Endothelial cell of umbilical vein (primary cell): ENCODE measurements around the gene CCND1. TPM values are rescaled to one million over a fixed set of nuclear protein-coding genes. Genes with fewer than 3 reads are reported as not detected.

ENCODE experiments used
- BruUV-seq: library from RNA; stranded (reverse); fragments of 400-500 nt; replicated peaks from 2 replicates; lab custom pipeline; 2021; lab: Mats Ljungman, UMichigan
- CTCF ChIA-PET: fragments of 300-600, 350-600 bp; sonication (Branson Sonifier 250); formaldehyde crosslinking; loops from one replicate; lab custom pipeline; 2021; ENCODE audit warnings: antibody characterized with exemption, inconsistent platforms; lab: Charles Lee
- POLR2A ChIA-PET: fragments of 300-600, 350-600 bp; sonication (Branson Sonifier 250); formaldehyde crosslinking; loops from one replicate; lab custom pipeline; 2021; ENCODE audit warnings: antibody characterized with exemption, inconsistent platforms; lab: Charles Lee
- DNase-seq: peaks from one replicate; pipeline ENCODE4 v3.0.0-alpha.2; 2011; ENCODE audit warnings: low read depth, low spot score
- FAIRE-seq: peaks from 2 replicates; lab custom pipeline; 2011; peaks lifted over from hg19 to GRCh38; lab: Jason Lieb, UNC
- H2AFZ ChIP-seq: 2 replicates; pipeline ENCODE4 v1.6.0; 2012; ENCODE audit warnings: low read depth, low read length, control low read depth, inconsistent platforms
- H3K27ac ChIP-seq: 2 replicates; pipeline ENCODE4 v1.5.1; 2011; ENCODE audit warnings: low read depth, mild to moderate bottlenecking, control low read depth, low read length, moderate library complexity; ENCODE audit not compliant: insufficient read depth
- H3K27me3 ChIP-seq, 2 experiments: 2 replicates each; pipeline versions ENCODE4 v1.6.0 to v1.6.1; 2011; ENCODE audit warnings: low read length in 2 of 2, mixed read lengths in 1 of 2; ENCODE audit not compliant: control insufficient read depth in 2 of 2, insufficient read depth in 2 of 2
- H3K36me3 ChIP-seq, 2 experiments: 2 replicates in 1 of 2; 3 replicates in 1 of 2; pipeline ENCODE4 v1.5.1; 2011; ENCODE audit warnings: low read length in 2 of 2, mild to moderate bottlenecking in 1 of 2, moderate library complexity in 1 of 2; ENCODE audit not compliant: control insufficient read depth in 2 of 2, insufficient read depth in 2 of 2; ENCODE audit errors: extremely low read depth in 1 of 2
- H3K4me1 ChIP-seq: 3 replicates; pipeline ENCODE4 v1.5.1; 2011; ENCODE audit warnings: mild to moderate bottlenecking, low read length; ENCODE audit not compliant: control insufficient read depth, insufficient read depth; ENCODE audit errors: extremely low read depth
- H3K4me2 ChIP-seq: 2 replicates; pipeline ENCODE4 v1.6.1; 2011; ENCODE audit warnings: low read length, control low read depth, mixed read lengths; ENCODE audit not compliant: insufficient read depth
- H3K4me3 ChIP-seq, 3 experiments: fragments of 200-600 bp in 1 of 3; sonication (generic), shearing (Covaris generic) in 1 of 3; replicated peaks in 1 of 3; 2 replicates each; pipeline ENCODE4 v1.5.1; 2011 to 2016; ENCODE audit warnings: control low read depth in 3 of 3, low read length in 3 of 3, mild to moderate bottlenecking in 2 of 3, inconsistent platforms in 1 of 3, low read depth in 1 of 3, moderate library complexity in 1 of 3; ENCODE audit not compliant: insufficient read depth in 1 of 3
- H3K79me2 ChIP-seq: 2 replicates; pipeline ENCODE4 v1.6.0; 2012; ENCODE audit warnings: low read length, inconsistent platforms; ENCODE audit not compliant: control insufficient read depth, insufficient read depth
- H3K9ac ChIP-seq: replicated peaks from 2 replicates; pipeline ENCODE3; 2011; ENCODE audit warnings: low read length, control low read depth; ENCODE audit not compliant: insufficient read depth; ENCODE audit errors: extremely low read depth
- H3K9me1 ChIP-seq: replicated peaks from 3 replicates; pipeline ENCODE4 v1.6.0; 2011; ENCODE audit warnings: mild to moderate bottlenecking, low read length; ENCODE audit not compliant: control insufficient read depth, insufficient read depth; ENCODE audit errors: extremely low read depth
- H3K9me3 ChIP-seq: replicated peaks from 2 replicates; pipeline ENCODE4 v1.5.1; 2012; ENCODE audit warnings: low read length, inconsistent platforms; ENCODE audit not compliant: control insufficient read depth, insufficient read depth
- H4K20me1 ChIP-seq: replicated peaks from 2 replicates; pipeline ENCODE3; 2011; ENCODE audit warnings: mild to moderate bottlenecking, low read length; ENCODE audit not compliant: control insufficient read depth, insufficient read depth; ENCODE audit errors: extremely low read depth
- CTCF ChIP-seq, 2 donors: IDR thresholded peaks; 1 replicate in 1 of 2; 2 replicates in 1 of 2; pipeline ENCODE4 v1.5.1; 2011; ENCODE audit warnings: low read length in 2 of 2, mild to moderate bottlenecking in 2 of 2, moderate library complexity in 2 of 2, control low read depth in 1 of 2, inconsistent platforms in 1 of 2, low read depth in 1 of 2; ENCODE audit not compliant: insufficient read depth in 1 of 2; ENCODE audit errors: extremely low read depth in 1 of 2
- EZH2 ChIP-seq: IDR thresholded peaks from 2 replicates; pipeline ENCODE4 v1.6.1; 2012; ENCODE audit warnings: borderline replicate concordance, low read depth, mild to moderate bottlenecking, moderate library complexity, low read length, inconsistent platforms; ENCODE audit not compliant: severe bottlenecking
- FOS ChIP-seq: IDR thresholded peaks from 2 replicates; pipeline ENCODE4 v1.6.1; 2011; ENCODE audit warnings: mild to moderate bottlenecking, low read length, moderate library complexity, borderline replicate concordance; ENCODE audit not compliant: insufficient read depth
- GATA2 ChIP-seq: IDR thresholded peaks from 2 replicates; pipeline ENCODE4 v1.7.0; 2011; ENCODE audit warnings: low read depth, mild to moderate bottlenecking, moderate library complexity, mixed read lengths, low read length; ENCODE audit not compliant: insufficient read length, insufficient read depth
- JUN ChIP-seq: IDR thresholded peaks from 2 replicates; pipeline ENCODE4 v1.6.1; 2011; ENCODE audit warnings: borderline replicate concordance, low read depth; ENCODE audit not compliant: insufficient read length, insufficient read depth
- MAX ChIP-seq: IDR thresholded peaks from 2 replicates; pipeline ENCODE4 v1.6.1; 2011; ENCODE audit not compliant: insufficient read depth, insufficient read length
- MYC ChIP-seq: IDR thresholded peaks from one replicate; pipeline ENCODE4 v1.6.1; 2011; ENCODE audit warnings: mild to moderate bottlenecking, low read depth, low read length
- POLR2A ChIP-seq: IDR thresholded peaks from 2 replicates; pipeline ENCODE4 v1.6.1; 2012; ENCODE audit warnings: low read depth, mild to moderate bottlenecking, control low read depth, low read length
- POLR2AphosphoS5 ChIP-seq: IDR thresholded peaks from 2 replicates; pipeline ENCODE4 v1.6.1; 2012; ENCODE audit warnings: low read depth, mild to moderate bottlenecking, control low read depth, low read length, moderate library complexity; ENCODE audit not compliant: insufficient read depth
- dilution Hi-C: fragments of 300-500 bp; cut with MboI; formaldehyde crosslinking; loops from one replicate; pipeline ENCODE4 v1.15.0; 2019; ENCODE audit warnings: low sequenced_read_pairs; ENCODE audit not compliant: extremely low pct_ligation_motif_present
- intact Hi-C: fragments of 100-400 bp; cut with micrococcal nuclease; formaldehyde crosslinking; loops from one replicate; pipeline ENCODE4 v1.10.0; 2022
- polyA plus RNA-seq, 4 experiments: library from polyadenylated mRNA; depleted of rRNA in 3 of 4; stranded (reverse) in 3 of 4; unstranded in 1 of 4; fragments of >200 nt; gene quantifications; 2 replicates each; pipeline versions ENCODE4 v1.2.1 to v1.2.3, GENCODE V29; 2011 to 2012; ENCODE audit warnings: missing spikeins in 1 of 4
- total RNA-seq: library from RNA; stranded (reverse); gene quantifications from 2 replicates; pipeline ENCODE4 v1.2.3, GENCODE V29; 2021

CCND1 gene
- total and polyA plus RNA-seq, 2 donors (not counting 3 experiments of a cell fraction or from before 2014, with no cell fraction given), result 98.7 to 370 TPM

GRCh38 chr11:69650081-69650831 is 9.3 kb downstream of the CCND1 start:
- H2AFZ ChIP-seq, result no peak overlapping the region
- H3K4me3 ChIP-seq, result no peak overlapping the region
- peaks cover 46% of the 10 kb centered on the region for H3K79me2 ChIP-seq
- no peak overlapping the region for H3K9ac ChIP-seq
- H4K20me1 ChIP-seq, result no peaks in the 10 kb centered on the region
- peaks cover 30 to 32% of the 10 kb centered on the region in 2 experiments for H3K36me3 ChIP-seq
- CTCF ChIA-PET, result interaction anchor here (0.7 to 1.1 kb wide), 3 partner anchors 20 to 553 kb away, joined by 3 to 4 read pairs (median 3); no protein-coding TSS in a partner anchor
- H3K4me2 ChIP-seq, result no peak overlapping the region
- BruUV-seq, result no TSS peak
- FAIRE-seq (no peak), DNase-seq (no peak)
- no peak for TF ChIP-seq POLR2AphosphoS5
- no peak for TF ChIP-seq GATA2
- TF ChIP-seq MAX, result no peak
- no peak for TF ChIP-seq CTCF (IDR thresholded peaks at IDR 0.05; ENCODE audit: extremely low read depth in 1 of 2, insufficient read depth in 1 of 2, low read depth in 1 of 2, low read length in 2 of 2)
- no peak for TF ChIP-seq POLR2A
- TF ChIP-seq EZH2, result no peak
- no peak for TF ChIP-seq JUN
- TF ChIP-seq MYC, result no peak
- TF ChIP-seq FOS, result no peak
- dilution Hi-C loops (loop anchor here (25.0 kb wide), 1 partner anchor 538 kb away; no protein-coding TSS in a partner anchor), intact Hi-C loops (no loop called here)
- H3K27ac ChIP-seq, result no peak overlapping the region
- H3K9me1 ChIP-seq, result no peaks in the 10 kb centered on the region
- no peaks in the 10 kb centered on the region for H3K27me3 ChIP-seq
- no peaks in the 10 kb centered on the region for H3K4me1 ChIP-seq
- H3K9me3 ChIP-seq, result no peaks in the 10 kb centered on the region
- POLR2A ChIA-PET, result no interaction called here
